Muscle of leg (tissue), 11 donors: ENCODE results near the gene NDUFB5. TPM values are rescaled to one million over a fixed set of nuclear protein-coding genes. Genes with fewer than 3 reads are reported as not detected.
A peak's percentile ranks its signal among the peaks of the same experiment; 100 is the strongest.

ENCODE experiments used
- DNase-seq: peaks from one replicate; pipeline ENCODE4 v3.0.0; 2013
- H3K27ac ChIP-seq: one replicate; pipeline ENCODE4 v1.5.1; 2013; ENCODE audit warnings: mild to moderate bottlenecking, low read length, control low read depth
- H3K27me3 ChIP-seq: one replicate; pipeline ENCODE4 v1.6.1; 2013; ENCODE audit warnings: low read length; ENCODE audit not compliant: control insufficient read depth, insufficient read depth
- H3K36me3 ChIP-seq: one replicate; pipeline ENCODE4 v1.6.1; 2013; ENCODE audit warnings: low read length; ENCODE audit not compliant: control insufficient read depth, insufficient read depth
- H3K4me1 ChIP-seq: one replicate; pipeline ENCODE4 v1.6.1; 2013; ENCODE audit warnings: low read length; ENCODE audit not compliant: control insufficient read depth, insufficient read depth
- H3K4me3 ChIP-seq: one replicate; pipeline ENCODE4 v1.5.1; 2013; ENCODE audit warnings: low read length, control low read depth
- H3K9me3 ChIP-seq: replicated peaks from 2 replicates; pipeline ENCODE4 v1.6.1; 2013; ENCODE audit warnings: low read depth, low read length; ENCODE audit not compliant: control insufficient read depth
- WGBS: methylation state at CpG from one replicate; pipeline ENCODE4 v1.1.5; 2013; ENCODE audit warnings: missing lambda C conversion rate; ENCODE audit not compliant: insufficient coverage; 5-methylcytosine and 5-hydroxymethylcytosine counted together
- polyA plus RNA-seq, 8 donors: library from polyadenylated mRNA; unstranded; fragments of 120-200 nt; gene quantifications; one replicate each; pipeline versions ENCODE4 v1.2.1 to v1.2.3, GENCODE V29; 2013; ENCODE audit warnings: inconsistent platforms in 1 of 8, low replicate concordance in 1 of 8; ENCODE audit not compliant: insufficient read length in 8 of 8, insufficient read depth in 1 of 8
- total RNA-seq: library from RNA; stranded (reverse); fragments of 120-200 nt; gene quantifications from one replicate; pipeline ENCODE4 v1.2.4, GENCODE V29; 2013

Gene NDUFB5
- total and polyA plus RNA-seq, 9 donors, result 149 to 219 (median 178) TPM

- no peaks in the 10 kb centered on the region for H3K9me3 ChIP-seq
- peaks cover 39% of the 10 kb centered on the region for H3K36me3 ChIP-seq
- peak; percentile 21 for DNase-seq
- H3K4me3 ChIP-seq, result no peak overlapping the region
- WGBS, result 43% methylated on average over 1 of the region's 2 CpGs
- no peaks in the 10 kb centered on the region for H3K27me3 ChIP-seq
- H3K27ac ChIP-seq, result no peak overlapping the region
- H3K4me1 ChIP-seq, result no peaks in the 10 kb centered on the region
Measured at GRCh38 chr3:179590669-179591068, 13.9 kb upstream of the NDUFB5 start.

GRCh38 chr3:179591313-179591712 lies 13.3 kb upstream of the NDUFB5 start:
- Histone ChIP-seq H3K36me3 (peaks cover 39% of the 10 kb centered on the region), H3K9me3 (no peaks in the 10 kb centered on the region), H3K4me3 (no peak overlapping the region), H3K27ac (peak overlapping the region; percentile 29), H3K4me1 (no peaks in the 10 kb centered on the region), H3K27me3 (no peaks in the 10 kb centered on the region)
- WGBS, result no CpG with 5 or more reads among the region's 1 CpG
- peak; percentile 51 for DNase-seq

GRCh38 chr3:179599531-179599930 lies 5.1 kb upstream of the NDUFB5 start:
- Histone ChIP-seq H3K9me3 (no peaks in the 10 kb centered on the region), H3K4me3 (no peak overlapping the region), H3K27ac (no peak overlapping the region), H3K36me3 (peaks cover 40% of the 10 kb centered on the region), H3K4me1 (peaks cover 4% of the 10 kb centered on the region), H3K27me3 (no peaks in the 10 kb centered on the region)
- WGBS, result 100% methylated on average over 3 of the region's 4 CpGs
- no peak for DNase-seq

- Histone ChIP-seq H3K36me3 (peaks cover 20% of the 10 kb centered on the region), H3K9me3 (no peaks in the 10 kb centered on the region), H3K27me3 (no peaks in the 10 kb centered on the region), H3K4me1 (peaks cover 12% of the 10 kb centered on the region), H3K4me3 (no peak overlapping the region), H3K27ac (no peak overlapping the region)
- DNase-seq, result no peak
- 83% methylated on average over 3 of the region's 4 CpGs for WGBS
Measured at GRCh38 chr3:179603321-179603720, 1.3 kb upstream of the NDUFB5 start.

GRCh38 chr3:179603831-179604230 lies 763 bp upstream of the NDUFB5 start:
- H3K4me1 ChIP-seq, result peaks cover 12% of the 10 kb centered on the region
- peak overlapping the region; percentile 88 for H3K4me3 ChIP-seq
- no peaks in the 10 kb centered on the region for H3K9me3 ChIP-seq
- H3K36me3 ChIP-seq, result peaks cover 15% of the 10 kb centered on the region
- no CpG with 5 or more reads among the region's 3 CpGs for WGBS
- no peaks in the 10 kb centered on the region for H3K27me3 ChIP-seq
- no peak for DNase-seq
- H3K27ac ChIP-seq, result peak overlapping the region; percentile 97

- Histone ChIP-seq H3K27me3 (no peaks in the 10 kb centered on the region), H3K27ac (no peak overlapping the region), H3K4me1 (peaks cover 12% of the 10 kb centered on the region), H3K36me3 (peaks cover 7% of the 10 kb centered on the region), H3K9me3 (no peaks in the 10 kb centered on the region), H3K4me3 (no peak overlapping the region)
- DNase-seq, result no peak
- WGBS, result 88% methylated on average over 1 of the region's 4 CpGs
Measured at GRCh38 chr3:179606534-179607085, 2.0 kb downstream of the NDUFB5 start.

- Histone ChIP-seq H3K36me3 (peaks cover 6% of the 10 kb centered on the region), H3K4me1 (peaks cover 9% of the 10 kb centered on the region), H3K9me3 (no peaks in the 10 kb centered on the region), H3K27ac (no peak overlapping the region), H3K4me3 (no peak overlapping the region), H3K27me3 (no peaks in the 10 kb centered on the region)
- 80% methylated on average over 1 of the region's 6 CpGs for WGBS
- DNase-seq, result peak; percentile 44
Measured at GRCh38 chr3:179608931-179609720, 4.5 kb downstream of the NDUFB5 start.

GRCh38 chr3:179610066-179610465 lies 5.5 kb downstream of the NDUFB5 start:
- no CpG with 5 or more reads among the region's 4 CpGs for WGBS
- H3K4me1 ChIP-seq, result peaks cover 8% of the 10 kb centered on the region
- H3K36me3 ChIP-seq, result peaks cover 6% of the 10 kb centered on the region
- DNase-seq, result no peak
- H3K4me3 ChIP-seq, result no peak overlapping the region
- H3K9me3 ChIP-seq, result no peaks in the 10 kb centered on the region
- no peak overlapping the region for H3K27ac ChIP-seq
- H3K27me3 ChIP-seq, result no peaks in the 10 kb centered on the region

- H3K4me3 ChIP-seq, result no peak overlapping the region
- H3K36me3 ChIP-seq, result peaks cover 18% of the 10 kb centered on the region
- H3K4me1 ChIP-seq, result no peaks in the 10 kb centered on the region
- WGBS, result no CpG with 5 or more reads among the region's 2 CpGs
- DNase-seq, result no peak
- no peak overlapping the region for H3K27ac ChIP-seq
- H3K9me3 ChIP-seq, result no peaks in the 10 kb centered on the region
- H3K27me3 ChIP-seq, result no peaks in the 10 kb centered on the region
Measured at GRCh38 chr3:179613807-179614206, 9.2 kb downstream of the NDUFB5 start.

GRCh38 chr3:179615458-179616173 lies 11.0 kb downstream of the NDUFB5 start:
- no peaks in the 10 kb centered on the region for H3K27me3 ChIP-seq
- H3K9me3 ChIP-seq, result no peaks in the 10 kb centered on the region
- WGBS, result no CpG with 5 or more reads among the region's 4 CpGs
- no peak for DNase-seq
- H3K36me3 ChIP-seq, result peaks cover 16% of the 10 kb centered on the region
- no peaks in the 10 kb centered on the region for H3K4me1 ChIP-seq
- no peak overlapping the region for H3K4me3 ChIP-seq
- no peak overlapping the region for H3K27ac ChIP-seq
